ENCODE measurements around the gene DLK1.

Gene DLK1

DNA sequence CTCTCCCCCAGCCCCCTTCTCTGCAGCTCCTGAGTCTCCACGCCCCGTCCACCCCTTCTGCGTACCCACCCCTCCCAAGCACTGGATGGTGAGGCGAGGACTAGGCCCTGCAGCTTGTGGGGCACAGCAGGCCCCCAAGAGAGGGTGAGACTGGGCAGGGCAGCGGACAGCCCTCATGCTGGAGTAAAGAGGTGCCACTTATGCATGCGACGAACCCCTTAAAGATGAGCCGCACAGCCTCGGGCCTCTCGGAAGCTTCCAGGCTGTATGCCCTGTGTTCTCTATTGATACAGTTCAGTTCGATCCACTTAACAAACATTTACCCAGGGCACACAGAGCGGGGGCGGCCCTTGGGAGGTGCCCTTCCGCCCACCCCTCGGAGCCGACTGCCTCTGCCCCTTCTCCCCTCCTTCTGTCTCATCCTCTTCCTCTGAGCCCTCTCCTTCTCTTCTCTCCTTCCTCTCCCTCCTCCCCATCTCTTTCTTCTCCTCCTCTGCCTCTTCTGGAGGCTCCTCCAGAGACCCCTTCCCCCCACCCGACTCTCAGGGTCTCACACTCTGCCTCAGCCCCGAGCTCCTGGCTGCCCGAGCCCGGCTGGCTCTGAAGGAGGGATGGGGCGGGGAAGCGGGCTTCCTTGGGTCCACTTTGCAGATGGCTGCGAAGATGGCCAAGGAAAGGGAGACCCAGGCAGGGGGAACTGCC is 32.7 kb upstream of the DLK1 start:
- no peak for TF ChIP-seq CTCF (conservative IDR thresholded peaks at IDR 0.05)
- no peak for TF ChIP-seq ZFX (IDR thresholded peaks at IDR 0.05)

GRCh38 chr14:100694579-100695422 is 31.9 kb upstream of the DLK1 start:
- H3K27ac ChIP-seq: no peak overlapping the region
- no peak for TF ChIP-seq ZFX (IDR thresholded peaks at IDR 0.05)
- TF ChIP-seq CTCF (conservative IDR thresholded peaks at IDR 0.05): no peak

More for the DNA sequence above, 32.7 kb upstream of the DLK1 start:
- no peak overlapping the region for H3K27ac ChIP-seq

DNA sequence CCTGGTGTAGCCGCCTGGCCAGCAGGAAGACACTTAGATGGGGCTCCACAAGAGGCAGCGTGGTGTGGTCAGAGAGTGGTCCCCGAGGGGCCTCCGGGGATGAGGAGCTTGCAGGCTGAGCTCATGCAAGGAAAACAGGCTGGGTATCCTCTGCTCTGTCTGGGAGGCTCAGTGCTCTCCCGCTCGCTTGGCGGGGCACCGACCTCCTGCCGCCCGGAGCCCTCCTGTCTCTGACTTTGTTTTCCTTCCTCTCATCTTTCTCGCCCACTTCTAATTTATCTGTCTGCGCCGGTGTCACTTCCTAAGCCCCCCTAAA is 31.3 kb upstream of the DLK1 start:
- H3K27ac ChIP-seq: no peak overlapping the region
- TF ChIP-seq CTCF (conservative IDR thresholded peaks at IDR 0.05): no peak
- TF ChIP-seq ZFX (IDR thresholded peaks at IDR 0.05): no peak

DNA sequence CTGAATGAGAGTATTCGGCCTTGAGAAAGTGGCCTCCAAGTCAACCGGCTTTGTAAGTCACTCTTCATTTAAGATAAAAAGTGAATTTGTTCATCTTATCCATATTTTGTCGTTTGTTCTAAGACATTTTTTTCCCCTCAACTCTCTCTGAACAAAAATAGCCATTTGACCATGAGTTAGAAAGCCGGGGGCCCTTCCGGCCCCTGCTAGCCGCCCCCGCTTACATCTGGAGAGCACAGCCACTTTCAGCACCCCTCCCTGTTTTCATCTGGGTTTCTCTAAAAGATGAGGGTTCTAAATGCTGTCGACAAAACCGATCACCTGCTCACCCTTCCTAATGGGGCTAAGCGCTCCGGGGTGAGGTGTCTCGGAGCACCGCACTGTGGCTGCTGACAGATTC is 30.7 kb upstream of the DLK1 start:
- H3K27ac ChIP-seq: no peak overlapping the region
- no peak for TF ChIP-seq CTCF (conservative IDR thresholded peaks at IDR 0.05)
- no peak for TF ChIP-seq ZFX (IDR thresholded peaks at IDR 0.05)

DNA sequence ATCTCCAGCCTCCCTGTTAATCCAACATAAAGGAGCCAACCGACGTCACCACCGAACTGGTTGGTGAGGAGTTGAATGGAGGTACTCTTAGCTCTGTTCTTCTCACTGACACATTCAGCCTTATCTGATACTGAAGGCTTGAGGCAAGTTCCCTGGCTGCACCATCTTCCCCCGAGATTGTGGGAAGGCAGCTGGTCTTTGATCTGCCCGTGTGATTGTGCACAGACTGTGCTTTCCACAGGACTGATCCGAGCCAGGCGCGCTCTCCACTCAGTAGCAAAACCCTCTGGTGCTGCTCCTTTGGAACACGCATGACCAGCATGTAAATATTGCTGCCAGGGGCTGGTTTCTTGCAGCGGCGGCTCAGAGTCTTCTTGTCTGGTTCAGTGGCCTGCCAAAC is 30.1 kb upstream of the DLK1 start:
- TF ChIP-seq CTCF (conservative IDR thresholded peaks at IDR 0.05) (no peak), ZFX (IDR thresholded peaks at IDR 0.05) (no peak)
- H3K27ac ChIP-seq: no peak overlapping the region

GRCh38 chr14:100698066-100698465 is 28.6 kb upstream of the DLK1 start:
- no peak overlapping the region for H3K27ac ChIP-seq
- TF ChIP-seq CTCF (conservative IDR thresholded peaks at IDR 0.05): no peak
- TF ChIP-seq ZFX (IDR thresholded peaks at IDR 0.05): no peak

DNA sequence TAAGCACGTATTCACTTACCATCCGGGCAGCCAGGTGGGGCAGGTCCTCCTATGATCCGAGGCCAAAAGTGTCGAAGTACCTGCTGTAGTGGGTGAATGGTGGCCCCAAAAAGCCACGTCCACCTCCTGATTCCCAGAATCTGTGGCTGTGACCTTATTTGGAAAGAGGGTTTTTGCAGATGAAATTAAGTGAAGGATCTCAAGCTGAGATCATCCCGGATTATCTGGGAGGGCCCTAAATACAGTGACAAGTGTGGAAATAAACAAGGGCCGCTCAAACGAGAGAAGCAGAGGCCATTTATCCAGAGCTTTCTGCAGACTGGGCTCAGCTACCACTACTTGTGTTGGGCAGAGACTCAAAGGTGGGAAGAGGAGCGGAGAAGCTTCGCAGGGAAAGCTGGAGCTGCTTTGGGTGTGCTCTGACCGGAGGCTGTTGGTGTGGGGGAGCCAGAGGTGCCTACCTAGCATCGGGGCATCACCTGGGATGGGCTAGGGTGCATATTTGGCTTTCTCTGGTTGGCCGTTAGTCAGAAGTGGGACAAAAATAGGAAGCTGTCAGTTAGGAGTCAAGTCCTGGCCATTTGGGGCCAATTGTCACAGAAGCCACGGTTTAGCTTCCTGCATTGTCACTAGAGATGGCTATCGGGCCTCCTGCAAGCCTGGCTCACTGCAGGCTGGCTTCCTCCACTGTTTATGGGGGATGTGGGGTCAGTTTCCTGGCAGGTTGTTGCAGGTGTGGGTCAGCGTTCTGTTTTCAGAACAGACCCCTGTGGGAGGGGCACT is 27.8 kb upstream of the DLK1 start:
- no peak overlapping the region for H3K27ac ChIP-seq
- TF ChIP-seq CTCF (conservative IDR thresholded peaks at IDR 0.05) (no peak), ZFX (IDR thresholded peaks at IDR 0.05) (no peak)
